ENCODE data around the gene TNFRSF18.

TNFRSF18 gene

GRCh38 chr1:1218524-1219200 is 12.3 kb upstream of the TNFRSF18 start:
- Histone ChIP-seq H3K9ac (ENCODE audit: low read depth, low read length) (no peak overlapping the region), H3K4me1 (ENCODE audit: insufficient read depth, low read length) (no peaks in the 10 kb centered on the region), H2AFZ (ENCODE audit: low read depth, low read length) (no peak overlapping the region), H3K4me3 (ENCODE audit: low read depth in 1 of 2, low read length in 2 of 2) (no peak overlapping the region), H3K79me2 (ENCODE audit: insufficient read depth, low read length) (peaks cover 6% of the 10 kb centered on the region; the same call in 1 of the 2 replicates), H3K9me3 (ENCODE audit: insufficient read depth, low read length, severe bottlenecking) (no peaks in the 10 kb centered on the region), H3K36me3 (ENCODE audit: insufficient read depth, low read length) (peaks cover 75% of the 10 kb centered on the region), H3K27me3 (ENCODE audit: insufficient read depth, low read length, poor library complexity) (no peaks in the 10 kb centered on the region), H3K27ac (ENCODE audit: low read length) (no peak overlapping the region), H4K20me1 (ENCODE audit: insufficient read depth, low read length) (peaks cover 56% of the 10 kb centered on the region), H3K4me2 (ENCODE audit: insufficient read depth, low read length) (no peak overlapping the region)
- ATAC-seq (ENCODE audit: insufficient read depth, low read depth) (no peak), DNase-seq (no peak)
- TF ChIP-seq CTCF (IDR thresholded peaks at IDR 0.05; ENCODE audit: borderline replicate concordance, extremely low read depth, low read length, poor library complexity, severe bottlenecking) (no peak), EZH2 (IDR thresholded peaks at IDR 0.05; ENCODE audit: borderline replicate concordance, low read depth, low read length, severe bottlenecking) (no peak)

GRCh38 chr1:1217621-1218523 is 11.5 kb upstream of the TNFRSF18 start:
- Histone ChIP-seq H3K4me2 (ENCODE audit: insufficient read depth, low read length) (no peak overlapping the region), H3K27me3 (ENCODE audit: insufficient read depth, low read length, poor library complexity) (no peaks in the 10 kb centered on the region), H3K36me3 (ENCODE audit: insufficient read depth, low read length) (peaks cover 69% of the 10 kb centered on the region), H3K9me3 (ENCODE audit: insufficient read depth, low read length, severe bottlenecking) (no peaks in the 10 kb centered on the region), H3K27ac (ENCODE audit: low read length) (no peak overlapping the region), H3K4me3 (ENCODE audit: low read depth in 1 of 2, low read length in 2 of 2) (no peak overlapping the region), H3K79me2 (ENCODE audit: insufficient read depth, low read length) (peaks cover 3% of the 10 kb centered on the region; the same call in 1 of the 2 replicates), H2AFZ (ENCODE audit: low read depth, low read length) (no peak overlapping the region), H4K20me1 (ENCODE audit: insufficient read depth, low read length) (peaks cover 53% of the 10 kb centered on the region), H3K9ac (ENCODE audit: low read depth, low read length) (no peak overlapping the region), H3K4me1 (ENCODE audit: insufficient read depth, low read length) (peaks cover 3% of the 10 kb centered on the region; the same call in 1 of the 2 replicates)
- ATAC-seq (ENCODE audit: insufficient read depth, low read depth) (no peak), DNase-seq (no peak)
- TF ChIP-seq EZH2 (IDR thresholded peaks at IDR 0.05; ENCODE audit: borderline replicate concordance, low read depth, low read length, severe bottlenecking) = no peak
- TF ChIP-seq CTCF (IDR thresholded peaks at IDR 0.05; ENCODE audit: borderline replicate concordance, extremely low read depth, low read length, poor library complexity, severe bottlenecking) = no peak

- Histone ChIP-seq H3K27me3 (ENCODE audit: insufficient read depth, low read length, poor library complexity) (no peaks in the 10 kb centered on the region), H3K36me3 (ENCODE audit: insufficient read depth, low read length) (peaks cover 60% of the 10 kb centered on the region), H2AFZ (ENCODE audit: low read depth, low read length) (no peak overlapping the region), H4K20me1 (ENCODE audit: insufficient read depth, low read length) (peaks cover 48% of the 10 kb centered on the region), H3K79me2 (ENCODE audit: insufficient read depth, low read length) (no peaks in the 10 kb centered on the region), H3K9me3 (ENCODE audit: insufficient read depth, low read length, severe bottlenecking) (no peaks in the 10 kb centered on the region), H3K9ac (ENCODE audit: low read depth, low read length) (no peak overlapping the region), H3K4me3 (ENCODE audit: low read depth in 1 of 2, low read length in 2 of 2) (no peak overlapping the region), H3K27ac (ENCODE audit: low read length) (no peak overlapping the region), H3K4me2 (ENCODE audit: insufficient read depth, low read length) (no peak overlapping the region), H3K4me1 (ENCODE audit: insufficient read depth, low read length) (peaks cover 3% of the 10 kb centered on the region; the same call in 1 of the 2 replicates)
- ATAC-seq (ENCODE audit: insufficient read depth, low read depth) (no peak), DNase-seq (no peak)
- TF ChIP-seq CTCF (IDR thresholded peaks at IDR 0.05; ENCODE audit: borderline replicate concordance, extremely low read depth, low read length, poor library complexity, severe bottlenecking) (no peak), EZH2 (IDR thresholded peaks at IDR 0.05; ENCODE audit: borderline replicate concordance, low read depth, low read length, severe bottlenecking) (no peak)
These were observed 10.6 kb upstream of the TNFRSF18 start for GRCh38 chr1:1216770-1217620.
